GM12878 (cell line): ENCODE measurements around the gene RALB. TPM values are rescaled to one million over a fixed set of nuclear protein-coding genes. Genes with fewer than 3 reads are reported as not detected.

Experiments
- ATAC-seq: fragments of 200-7000 bp; cut with Tn5 transposase; 3 replicates; pipeline ENCODE4 v1.9.1; 2020; ENCODE audit warnings: mild to moderate bottlenecking, moderate library complexity
- BruUV-seq: library from RNA; stranded (reverse); fragments of 400-500 nt; replicated peaks from 2 replicates; lab custom pipeline; 2021; lab: Mats Ljungman, UMichigan
- CTCF ChIA-PET: fragments of 300-600 bp; sonication (Branson Sonifier 250); formaldehyde crosslinking; extraction: SDS; loops from one replicate; lab custom pipeline; 2021; ENCODE audit warnings: inconsistent platforms; lab: Yijun Ruan, JAX
- POLR2A ChIA-PET: fragments of 350-600 bp; formaldehyde crosslinking; extraction: SDS; loops from one replicate; lab custom pipeline; 2021; ENCODE audit warnings: inconsistent platforms; lab: Charles Lee
- RAD21 ChIA-PET: fragments of 300-600 bp; sonication (Branson Sonifier 250); formaldehyde crosslinking; loops from one replicate; lab custom pipeline; 2023; ENCODE audit warnings: antibody characterized with exemption; ENCODE audit not compliant: unreplicated experiment; lab: Charles Lee
- SMC1A ChIA-PET: fragments of 300-600 bp; sonication (Branson Sonifier 250); formaldehyde crosslinking; loops from one replicate; lab custom pipeline; 2023; ENCODE audit not compliant: unreplicated experiment, uncharacterized antibody; lab: Charles Lee
- DNase-seq: peaks from one replicate; pipeline ENCODE4 v3.0.0-alpha.2; 2011; ENCODE audit warnings: low read depth, low spot score
- FAIRE-seq: peaks from 3 replicates; lab custom pipeline; 2011; peaks lifted over from hg19 to GRCh38; lab: Jason Lieb, UNC
- H2AFZ ChIP-seq: 2 replicates; pipeline ENCODE4 v1.6.0; 2011; ENCODE audit warnings: low read depth, low read length, control low read depth; ENCODE audit not compliant: control insufficient read depth
- H3K27ac ChIP-seq: 2 replicates; pipeline ENCODE4 v1.5.1; 2011; ENCODE audit warnings: control low read depth; ENCODE audit not compliant: control insufficient read depth, insufficient read depth
- H3K27me3 ChIP-seq, 2 experiments: replicated peaks in 1 of 2; 2 replicates each; pipeline versions ENCODE4 v1.6.0 to v1.6.1; 2011; ENCODE audit warnings: low read length in 1 of 2; ENCODE audit not compliant: control insufficient read depth in 2 of 2, insufficient read depth in 2 of 2
- H3K36me3 ChIP-seq, 2 experiments: 2 replicates each; pipeline ENCODE4 v1.5.1; 2011; ENCODE audit warnings: low read length in 1 of 2; ENCODE audit not compliant: control insufficient read depth in 2 of 2, insufficient read depth in 2 of 2
- H3K4me1 ChIP-seq: 2 replicates; pipeline ENCODE4 v1.6.1; 2011; ENCODE audit warnings: mild to moderate bottlenecking, low read length, moderate library complexity, mixed read lengths; ENCODE audit not compliant: control insufficient read depth, insufficient read depth
- H3K4me2 ChIP-seq: 2 replicates; pipeline ENCODE4 v1.6.0; 2011; ENCODE audit warnings: control low read depth; ENCODE audit not compliant: control insufficient read depth, insufficient read depth
- H3K4me3 ChIP-seq: fragments of 200-600 bp; sonication (generic); 2 replicates; pipeline ENCODE4 v1.5.1; 2016
- H3K79me2 ChIP-seq: 2 replicates; pipeline ENCODE4 v1.6.0; 2011; ENCODE audit warnings: low read length; ENCODE audit not compliant: control insufficient read depth, insufficient read depth
- H3K9ac ChIP-seq: 2 replicates; pipeline ENCODE4 v1.8.0; 2011; ENCODE audit warnings: low read length, control low read depth, mixed read lengths; ENCODE audit not compliant: control insufficient read depth, insufficient read depth
- H3K9me3 ChIP-seq: replicated peaks from 3 replicates; pipeline ENCODE4 v1.5.1; 2011; ENCODE audit warnings: mild to moderate bottlenecking, low read length; ENCODE audit not compliant: control insufficient read depth, insufficient read depth
- H4K20me1 ChIP-seq: 2 replicates; pipeline ENCODE4 v1.6.0; 2011; ENCODE audit not compliant: control insufficient read depth, insufficient read depth
- BHLHE40 ChIP-seq, 2 experiments: fragments of 450-650 bp in 1 of 2; IDR thresholded peaks; 2 replicates each; pipeline ENCODE4 v1.6.1; 2011 to 2017; ENCODE audit warnings: low read depth in 2 of 2, borderline replicate concordance in 1 of 2, improper control_type of control experiment in 1 of 2, low read length in 1 of 2, mild to moderate bottlenecking in 1 of 2
- CREB1 ChIP-seq: IDR thresholded peaks from 2 replicates; pipeline ENCODE4 v1.6.1; 2012; ENCODE audit warnings: low read depth, mild to moderate bottlenecking, inconsistent platforms
- NFIC ChIP-seq: IDR thresholded peaks from 2 replicates; pipeline ENCODE4 v1.6.1; 2012; ENCODE audit warnings: low read depth, mild to moderate bottlenecking, inconsistent platforms, low read length, moderate library complexity
- NFYB ChIP-seq: IDR thresholded peaks from 2 replicates; pipeline ENCODE4 v1.6.1; 2011; ENCODE audit warnings: low read depth, mild to moderate bottlenecking, low read length, improper control_type of control experiment, moderate library complexity; ENCODE audit not compliant: insufficient read depth
- NR2C2 ChIP-seq: IDR thresholded peaks from 2 replicates; pipeline ENCODE4 v1.6.1; 2011; ENCODE audit warnings: borderline replicate concordance, low read depth; ENCODE audit not compliant: control insufficient read depth, insufficient read length
- PAX5 ChIP-seq: IDR thresholded peaks from 2 replicates; pipeline ENCODE4 v1.6.1; 2011; ENCODE audit warnings: low read depth, low read length, borderline replicate concordance
- RUNX3 ChIP-seq: IDR thresholded peaks from 2 replicates; pipeline ENCODE4 v1.6.1; 2012; ENCODE audit warnings: low read length, inconsistent platforms
- TAF1 ChIP-seq: IDR thresholded peaks from 2 replicates; pipeline ENCODE4 v1.6.1; 2011; ENCODE audit warnings: mild to moderate bottlenecking, low read depth, low read length, borderline replicate concordance
- TARDBP ChIP-seq: IDR thresholded peaks from 2 replicates; pipeline ENCODE4 v1.6.1; 2016; ENCODE audit warnings: borderline replicate concordance
- WGBS: methylation state at CpG from one replicate; pipeline ENCODE4 v1.1.6; 2016; ENCODE audit warnings: low lambda C conversion rate; ENCODE audit not compliant: insufficient replicate concordance, insufficient coverage; ENCODE audit errors: missing lambda C conversion rate; 5-methylcytosine and 5-hydroxymethylcytosine counted together
- in situ Hi-C: fragments of 300-500 bp; cut with MboI; formaldehyde crosslinking; loops from 9 replicates; pipeline ENCODE4 v1.14.3; 2018; ENCODE audit warnings: mixed read lengths
- intact Hi-C: fragments of 100-400 bp; cut with micrococcal nuclease; formaldehyde crosslinking; loops from one replicate; pipeline ENCODE4 v1.14.2; 2022; ENCODE audit not compliant: unreplicated experiment
- polyA plus RNA-seq, 11 experiments: library from polyadenylated mRNA; depleted of rRNA in 4 of 11; unstranded in 6 of 11; stranded (reverse) in 5 of 11; fragments of >200 nt; fragmentation: Nextera tagmentation in 4 of 11; fragmentation: Illumina TruSeq in 1 of 11; extraction: Ambion mirVana in 4 of 11; extraction: Trizol in 1 of 11; gene quantifications; 1 replicate in 1 of 11; 2 replicates in 10 of 11; pipeline versions ENCODE4 v1.2.1 to v1.2.3, GENCODE V29; 2011 to 2016; ENCODE audit warnings: inconsistent platforms in 2 of 11, missing spikeins in 2 of 11, low read depth in 1 of 11
- total RNA-seq, 4 experiments: library from RNA; depleted of rRNA in 3 of 4; stranded (reverse); fragments of >200 nt in 3 of 4; fragmentation: Illumina TruSeq in 1 of 4; extraction: Trizol in 1 of 4; gene quantifications; 2 replicates each; pipeline versions ENCODE4 v1.2.1 to v1.2.3, GENCODE V29; 2013 to 2021
- TF ChIP-seq, protein P1 (sequence below): fragments of 450-650 bp; IDR thresholded peaks from 2 replicates; pipeline ENCODE4 v1.6.1; 2016; ENCODE audit warnings: mild to moderate bottlenecking
- TF ChIP-seq, protein P2 (sequence below): IDR thresholded peaks from 2 replicates; pipeline ENCODE4 v1.6.1; 2011; ENCODE audit warnings: mild to moderate bottlenecking, low read depth, low read length, moderate library complexity; ENCODE audit not compliant: insufficient replicate concordance

The RALB gene
- total and polyA plus RNA-seq, 10 of the 15 experiments (the other 5 are each of a cell fraction or from before 2014, with no cell fraction given), result 8.3 to 54.0 (median 24.2) TPM

DNA sequence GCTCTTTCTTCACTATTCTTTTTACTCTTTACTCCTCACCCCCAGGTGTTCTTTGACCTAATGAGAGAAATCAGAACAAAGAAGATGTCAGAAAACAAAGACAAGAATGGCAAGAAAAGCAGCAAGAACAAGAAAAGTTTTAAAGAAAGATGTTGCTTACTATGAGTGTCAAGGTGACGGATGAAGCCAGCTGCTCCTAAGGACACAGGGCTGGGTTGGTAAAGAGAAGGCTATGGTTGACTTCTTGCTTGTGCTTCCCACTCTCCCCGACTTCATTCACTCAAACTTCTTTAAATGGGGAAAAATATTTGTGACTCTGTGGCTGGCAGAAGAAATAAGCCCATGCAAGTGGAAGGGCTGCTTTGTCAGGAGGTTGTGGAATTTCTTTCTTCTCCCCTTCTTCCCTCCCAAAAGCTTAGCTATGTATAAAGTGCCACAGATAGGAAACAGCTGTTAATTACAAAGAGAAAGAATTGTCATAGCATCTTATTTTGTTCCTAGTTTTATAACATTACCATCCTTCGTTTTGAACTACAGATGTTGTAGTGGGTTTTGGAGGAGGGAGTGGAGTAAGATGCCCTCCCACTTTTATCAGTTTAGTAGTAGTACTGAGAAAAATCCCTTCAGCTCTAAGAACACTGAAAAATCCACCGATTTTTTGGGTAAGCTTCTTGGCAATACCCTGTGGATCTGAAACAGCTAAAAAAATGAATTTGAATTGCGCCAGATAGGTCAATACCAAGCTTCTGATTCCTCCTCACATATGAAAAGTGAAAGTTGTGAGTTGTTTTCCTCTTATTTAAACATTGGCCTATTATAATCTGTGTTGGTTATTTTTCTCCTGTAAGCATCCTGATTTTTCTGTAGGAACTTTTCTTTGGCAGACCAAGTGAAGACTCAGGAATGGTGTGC, 40.7 kb downstream of the RALB start:
- intact Hi-C loops, result no loop called here
- WGBS, result 34% methylated on average over 5 of the region's 5 CpGs
- TF ChIP-seq NFIC (peak; percentile 29; the same call in 1 of the 2 replicates), NFYB (no peak)
- Histone ChIP-seq H3K4me1 (peaks cover 14% of the 10 kb centered on the region), H3K36me3 (peaks cover 2 to 23% of the 10 kb centered on the region in 2 experiments), H3K27ac (peak overlapping the region; percentile 64), H3K79me2 (no peaks in the 10 kb centered on the region; the same call in 1 of the 2 replicates), H4K20me1 (no peaks in the 10 kb centered on the region), H3K4me2 (peak overlapping the region; percentile 69), H3K27me3 (no peaks in the 10 kb centered on the region), H3K9ac (0 out of 2 replicates have a peak overlapping the region, but pooled peaks have one; percentile 2), H3K4me3 (peak overlapping the region; percentile 22; the same call in 1 of the 2 replicates), H3K9me3 (no peaks in the 10 kb centered on the region), H2AFZ (peak overlapping the region; percentile 56)
- RAD21 ChIA-PET, result interaction anchor here (1.1 to 2.5 kb wide), 8 partner anchors 15 to 62 kb away, joined by 3 to 10 read pairs (median 5); partner anchors contain the start of gene RALB
- POLR2A ChIA-PET, result interaction anchor here (1.4 to 1.5 kb wide), 2 partner anchors 8 to 9 kb away, joined by 3 to 9 read pairs; no protein-coding TSS in a partner anchor
- CTCF ChIA-PET, result interaction anchor here (1.1 to 2.2 kb wide), 6 partner anchors 7 to 118 kb away, joined by 3 to 12 read pairs (median 4); no protein-coding TSS in a partner anchor
- FAIRE-seq (no peak), ATAC-seq (peak; percentile 74), DNase-seq (no peak)
- SMC1A ChIA-PET, result interaction anchor here (0.7 to 1.8 kb wide), 13 partner anchors 10 to 117 kb away, joined by 3 to 9 read pairs (median 4); partner anchors contain the start of gene RALB
- in situ Hi-C loops, result no loop called here
- TSS peak; percentile 54 for BruUV-seq

DNA sequence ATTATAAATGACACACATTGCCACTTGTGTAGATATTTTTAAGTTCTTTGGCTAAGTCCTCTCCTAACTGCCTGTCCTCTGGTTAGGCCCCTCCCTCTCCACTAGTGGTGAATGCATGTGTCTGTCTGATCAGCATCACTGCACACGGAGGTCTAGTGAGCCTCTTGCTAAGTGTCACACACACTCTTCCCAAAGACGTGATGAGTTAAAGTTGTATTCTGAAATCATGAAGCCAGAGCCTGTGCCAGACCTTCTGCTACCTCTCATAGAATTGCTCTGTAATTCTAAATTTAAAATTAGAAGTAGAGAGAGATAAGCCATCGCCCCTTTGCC, 41.3 kb downstream of the RALB start:
- in situ Hi-C loops, result no loop called here
- FAIRE-seq (peak; percentile 96), ATAC-seq (peak; percentile 100), DNase-seq (peak; percentile 48)
- no peak overlapping the region for H3K9ac ChIP-seq
- H3K9me3 ChIP-seq, result no peaks in the 10 kb centered on the region
- ChIA-PET CTCF (interaction anchor here (1.1 to 2.2 kb wide), 4 partner anchors 9 to 119 kb away, joined by 3 to 12 read pairs (median 5); no protein-coding TSS in a partner anchor), SMC1A (interaction anchor here (0.8 to 1.6 kb wide), 7 partner anchors 10 to 117 kb away, joined by 3 to 9 read pairs (median 4); no protein-coding TSS in a partner anchor), POLR2A (no interaction called here), RAD21 (interaction anchor here (1.1 to 2.5 kb wide), 6 partner anchors 19 to 63 kb away, joined by 3 to 10 read pairs (median 6); partner anchors contain the start of gene RALB)
- H3K27ac ChIP-seq, result peak overlapping the region; percentile 64
- peaks cover 14% of the 10 kb centered on the region for H3K4me1 ChIP-seq
- H4K20me1 ChIP-seq, result no peaks in the 10 kb centered on the region
- H3K79me2 ChIP-seq, result no peaks in the 10 kb centered on the region
- H2AFZ ChIP-seq, result peak overlapping the region; percentile 56
- WGBS, result 0% methylated on average over 3 of the region's 3 CpGs
- H3K4me2 ChIP-seq, result peak overlapping the region; percentile 69
- H3K36me3 ChIP-seq, result peaks cover 2 to 23% of the 10 kb centered on the region in 2 experiments
- no TSS peak for BruUV-seq
- H3K4me3 ChIP-seq, result peak overlapping the region; percentile 22; the same call in 1 of the 2 replicates
- intact Hi-C loops, result no loop called here
- TF ChIP-seq TARDBP, result no peak
- TF ChIP-seq PAX5, result peak; percentile 87
- TF ChIP-seq BHLHE40 (IDR thresholded peaks at IDR 0.05; ENCODE audit: borderline replicate concordance in 1 of 2, low read depth in 2 of 2, low read length in 1 of 2), result peak in 1 of 2 experiments; percentile 5; a peak in 1 of 4 replicates
- TF ChIP-seq, protein P1, sequence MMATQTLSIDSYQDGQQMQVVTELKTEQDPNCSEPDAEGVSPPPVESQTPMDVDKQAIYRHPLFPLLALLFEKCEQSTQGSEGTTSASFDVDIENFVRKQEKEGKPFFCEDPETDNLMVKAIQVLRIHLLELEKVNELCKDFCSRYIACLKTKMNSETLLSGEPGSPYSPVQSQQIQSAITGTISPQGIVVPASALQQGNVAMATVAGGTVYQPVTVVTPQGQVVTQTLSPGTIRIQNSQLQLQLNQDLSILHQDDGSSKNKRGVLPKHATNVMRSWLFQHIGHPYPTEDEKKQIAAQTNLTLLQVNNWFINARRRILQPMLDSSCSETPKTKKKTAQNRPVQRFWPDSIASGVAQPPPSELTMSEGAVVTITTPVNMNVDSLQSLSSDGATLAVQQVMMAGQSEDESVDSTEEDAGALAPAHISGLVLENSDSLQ, result peak; percentile 96
- TF ChIP-seq NR2C2, result no peak
- 0 out of 2 replicates have a peak, but pooled peaks have one; percentile 36 for TF ChIP-seq NFYB
- TF ChIP-seq, protein P2, sequence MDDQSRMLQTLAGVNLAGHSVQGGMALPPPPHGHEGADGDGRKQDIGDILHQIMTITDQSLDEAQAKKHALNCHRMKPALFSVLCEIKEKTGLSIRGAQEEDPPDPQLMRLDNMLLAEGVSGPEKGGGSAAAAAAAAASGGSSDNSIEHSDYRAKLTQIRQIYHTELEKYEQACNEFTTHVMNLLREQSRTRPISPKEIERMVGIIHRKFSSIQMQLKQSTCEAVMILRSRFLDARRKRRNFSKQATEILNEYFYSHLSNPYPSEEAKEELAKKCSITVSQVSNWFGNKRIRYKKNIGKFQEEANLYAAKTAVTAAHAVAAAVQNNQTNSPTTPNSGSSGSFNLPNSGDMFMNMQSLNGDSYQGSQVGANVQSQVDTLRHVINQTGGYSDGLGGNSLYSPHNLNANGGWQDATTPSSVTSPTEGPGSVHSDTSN, result peak; percentile 92
- TF ChIP-seq TAF1, result peak; percentile 70; the same call in 1 of the 2 replicates
- peak; percentile 40; the same call in 1 of the 2 replicates for TF ChIP-seq RUNX3
- peak; percentile 53; the same call in 1 of the 2 replicates for TF ChIP-seq CREB1
- H3K27me3 ChIP-seq, result no peaks in the 10 kb centered on the region
